ENCODE results near the gene CELA2B. TPM values are rescaled to one million over a fixed set of nuclear protein-coding genes. Genes with fewer than 3 reads are reported as not detected.
"Not testable (repeated sequence)": the region's sequence is repeated elsewhere in the genome, so short reads cannot be mapped to it uniquely, and the experiment has no call there.

Gene CELA2B
- total RNA-seq, 4 donors from 2014 or later = not detected

DNA sequence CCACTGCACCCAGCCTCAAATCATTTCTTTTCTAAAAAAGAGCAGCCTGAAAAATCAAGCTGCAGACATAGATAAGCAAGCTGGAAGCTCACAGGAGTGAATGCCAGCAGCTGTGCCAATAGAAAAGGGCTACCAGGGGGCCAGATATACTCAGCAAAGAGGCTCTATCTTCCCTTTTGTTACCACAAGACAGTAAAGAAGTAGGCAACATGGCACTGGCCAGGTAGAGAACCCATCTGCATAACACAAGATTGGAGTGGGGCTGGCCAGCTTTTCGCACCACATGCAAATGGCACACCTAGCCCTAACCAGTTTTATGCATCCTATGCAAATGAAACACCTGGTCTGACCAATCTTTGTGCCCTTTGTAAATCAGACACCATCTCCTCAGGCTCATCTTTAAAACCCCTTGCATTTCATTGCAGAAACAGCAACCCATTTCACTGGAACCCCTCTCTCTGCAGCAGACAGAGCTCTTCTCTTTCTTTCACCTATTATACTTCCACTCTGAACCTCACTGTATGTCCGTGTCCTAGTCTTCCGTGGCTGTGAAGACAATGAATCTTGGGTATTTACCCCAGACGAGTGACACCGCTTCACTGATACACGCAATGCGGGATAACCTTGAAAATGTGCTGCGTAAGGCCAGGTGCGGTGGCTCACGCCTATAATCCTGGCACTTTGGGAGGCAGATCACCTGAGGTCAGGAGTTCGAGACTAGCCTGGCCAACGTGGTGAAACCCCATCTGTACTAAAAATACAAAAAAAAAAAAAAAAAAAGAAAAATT lies 33.0 kb downstream of the CELA2B start:
- no peak for TF ChIP-seq EP300 (IDR thresholded peaks at IDR 0.05)
- no peak for TF ChIP-seq POLR2AphosphoS5 (IDR thresholded peaks at IDR 0.05)
- no peak for TF ChIP-seq CTCF (IDR thresholded peaks at IDR 0.05)
- no peak for TF ChIP-seq POLR2A (IDR thresholded peaks at IDR 0.05; ENCODE audit: low read depth)
- H3K4me1 ChIP-seq = peaks cover 0 to 7% (median 2%) of the 10 kb centered on the region in 4 donors
- peaks cover 20 to 59% (median 46%) of the 10 kb centered on the region in 4 donors for H3K36me3 ChIP-seq
- no peak overlapping the region for H3K27ac ChIP-seq (replicated peaks in 1 of 4)
- H3K27me3 ChIP-seq = no peaks in the 10 kb centered on the region
- no peak for DNase-seq (ENCODE audit: extremely low spot score)
- 93% methylated on average over 12 of the region's 12 CpGs for WGBS
- intact Hi-C loops (cut with DNase I) = no loop called here
- H3K4me3 ChIP-seq = no peak overlapping the region
- no peaks in the 10 kb centered on the region for H3K9me3 ChIP-seq

GRCh38 chr1:15509586-15509985 lies 33.7 kb downstream of the CELA2B start:
- WGBS = 75% methylated on average over 7 of the region's 7 CpGs
- no peak overlapping the region for H3K4me3 ChIP-seq
- intact Hi-C loops (cut with DNase I) = no loop called here
- H3K27ac ChIP-seq (replicated peaks in 1 of 4) = no peak overlapping the region
- H3K9me3 ChIP-seq = no peaks in the 10 kb centered on the region
- H3K27me3 ChIP-seq = no peaks in the 10 kb centered on the region
- DNase-seq (ENCODE audit: extremely low spot score) = no peak
- H3K4me1 ChIP-seq = peaks cover 0 to 7% (median 2%) of the 10 kb centered on the region in 4 donors
- TF ChIP-seq POLR2AphosphoS5 (IDR thresholded peaks at IDR 0.05) (no peak), CTCF (IDR thresholded peaks at IDR 0.05) (no peak), POLR2A (IDR thresholded peaks at IDR 0.05; ENCODE audit: low read depth) (no peak)
- H3K36me3 ChIP-seq = peaks cover 13 to 58% (median 39%) of the 10 kb centered on the region in 4 donors

DNA sequence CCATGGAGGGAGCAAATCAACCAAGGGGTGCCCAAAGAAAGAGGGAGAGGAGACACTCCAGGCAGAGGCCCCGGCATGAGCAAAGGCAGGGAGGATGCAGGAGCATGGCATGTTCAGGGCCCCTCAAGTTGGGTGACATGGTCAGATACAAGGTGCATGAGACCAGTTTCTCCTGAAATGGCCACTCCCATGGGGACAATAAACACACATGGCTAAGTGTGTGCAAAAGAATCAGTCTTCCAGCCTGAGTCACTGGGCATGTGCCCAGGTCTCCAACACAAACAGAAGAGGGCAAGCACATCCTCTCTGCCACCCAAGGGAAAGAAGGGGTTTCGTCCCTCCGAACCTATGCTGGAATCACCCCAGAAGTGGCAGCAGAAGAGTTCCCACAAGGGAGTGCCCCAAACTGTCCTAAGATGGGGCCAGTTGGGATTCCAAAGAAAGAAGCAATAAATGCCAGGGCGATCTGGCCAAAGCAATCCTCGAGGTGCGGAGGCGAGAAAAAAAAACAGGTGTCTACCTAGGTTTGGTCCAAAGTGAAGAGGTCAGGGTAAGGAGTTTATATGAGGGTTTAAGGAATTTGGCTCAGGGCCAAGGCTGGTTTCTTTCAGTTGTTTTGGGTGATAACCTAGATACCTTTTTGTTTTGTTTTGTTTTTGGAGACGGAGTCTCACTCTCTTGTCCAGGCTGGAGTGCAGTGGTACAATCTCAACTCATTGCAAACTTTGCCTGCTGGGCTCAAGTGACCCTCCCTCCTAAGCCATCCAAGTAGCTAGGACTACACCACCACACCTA lies 34.9 kb downstream of the CELA2B start:
- peaks cover 0 to 10% (median 2%) of the 10 kb centered on the region in 4 donors for H3K4me1 ChIP-seq
- TF ChIP-seq POLR2AphosphoS5 (IDR thresholded peaks at IDR 0.05) (no peak), CTCF (IDR thresholded peaks at IDR 0.05) (no peak)
- no peak overlapping the region for H3K4me3 ChIP-seq
- intact Hi-C loops (cut with DNase I) = no loop called here
- H3K27me3 ChIP-seq = no peaks in the 10 kb centered on the region
- H3K36me3 ChIP-seq = peaks cover 8 to 46% (median 28%) of the 10 kb centered on the region in 4 donors
- 90% methylated on average over 8 of the region's 8 CpGs for WGBS
- DNase-seq (ENCODE audit: extremely low spot score) = no peak
- H3K27ac ChIP-seq (replicated peaks in 1 of 4) = no peak overlapping the region
- H3K9me3 ChIP-seq = no peaks in the 10 kb centered on the region

DNA sequence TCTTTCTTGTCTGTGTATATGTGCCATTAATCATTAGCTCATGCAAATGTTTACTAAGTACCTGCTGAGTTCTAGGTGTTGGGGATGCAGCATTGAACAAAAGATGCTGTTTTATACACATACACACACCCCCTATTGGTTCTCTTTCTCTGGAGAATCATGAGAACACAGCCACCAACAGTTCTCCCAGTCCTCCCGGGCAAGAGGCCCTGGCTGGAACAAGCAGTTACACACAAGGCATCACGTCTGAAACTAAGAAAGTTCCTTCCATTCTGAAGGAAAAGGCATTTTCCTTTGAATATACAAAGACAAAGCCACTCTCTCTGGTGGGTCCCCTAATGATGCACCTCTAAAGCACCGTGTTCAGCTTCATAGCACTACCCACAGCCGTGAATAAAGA lies 37.3 kb downstream of the CELA2B start:
- 92% methylated on average over 4 of the region's 4 CpGs for WGBS
- DNase-seq (ENCODE audit: extremely low spot score) = no peak
- intact Hi-C loops (cut with DNase I) = no loop called here

GRCh38 chr1:15513919-15514318 lies 38.0 kb downstream of the CELA2B start:
- no peak overlapping the region for H3K4me3 ChIP-seq
- TF ChIP-seq POLR2AphosphoS5 (IDR thresholded peaks at IDR 0.05) (no peak), POLR2A (IDR thresholded peaks at IDR 0.05; ENCODE audit: low read depth) (no peak), EP300 (IDR thresholded peaks at IDR 0.05) (no peak), CTCF (IDR thresholded peaks at IDR 0.05) (no peak)
- DNase-seq (ENCODE audit: extremely low spot score) = no peak
- 92% methylated on average over 3 of the region's 3 CpGs for WGBS
- H3K4me1 ChIP-seq = peaks cover 0 to 4% (median 1%) of the 10 kb centered on the region in 4 donors
- no peak overlapping the region for H3K27ac ChIP-seq (replicated peaks in 1 of 4)
- intact Hi-C loops (cut with DNase I) = no loop called here
- H3K9me3 ChIP-seq = no peaks in the 10 kb centered on the region
- peaks cover 6 to 51% (median 31%) of the 10 kb centered on the region in 4 donors for H3K36me3 ChIP-seq
- H3K27me3 ChIP-seq = no peaks in the 10 kb centered on the region

More for the DNA sequence above, 37.3 kb downstream of the CELA2B start:
- Histone ChIP-seq H3K27me3 (no peaks in the 10 kb centered on the region), H3K9me3 (no peaks in the 10 kb centered on the region), H3K4me3 (no peak overlapping the region), H3K36me3 (peaks cover 6 to 51% (median 31%) of the 10 kb centered on the region in 4 donors), H3K27ac (replicated peaks in 1 of 4) (no peak overlapping the region), H3K4me1 (peaks cover 0 to 4% (median 1%) of the 10 kb centered on the region in 4 donors)
- TF ChIP-seq POLR2A (IDR thresholded peaks at IDR 0.05; ENCODE audit: low read depth) (no peak), POLR2AphosphoS5 (IDR thresholded peaks at IDR 0.05) (no peak)

DNA sequence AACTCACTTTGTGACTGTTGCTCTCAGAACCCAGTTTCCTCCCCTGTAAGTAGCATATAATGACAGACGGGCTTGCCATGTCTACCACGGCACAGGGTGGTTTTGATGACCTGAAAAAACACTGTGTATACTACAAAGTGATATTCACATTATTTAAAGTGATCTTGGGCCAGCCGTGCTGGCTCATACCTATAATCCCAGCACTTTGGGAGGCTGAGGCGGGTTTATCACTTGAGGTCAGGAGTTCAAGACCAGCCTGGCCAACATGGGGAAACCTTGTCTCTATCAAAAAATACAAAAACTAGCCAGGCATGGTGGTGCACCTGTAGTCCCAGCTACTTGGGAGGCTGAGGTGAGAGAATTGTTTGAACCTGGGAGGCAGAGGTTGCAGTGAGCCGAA lies 38.7 kb downstream of the CELA2B start:
- WGBS = 100% methylated on average over 3 of the region's 5 CpGs
- H3K4me1 ChIP-seq; intact Hi-C loops (cut with DNase I); H3K4me3 ChIP-seq; H3K27me3 ChIP-seq; DNase-seq (ENCODE audit: extremely low spot score); H3K9me3 ChIP-seq; H3K27ac ChIP-seq (replicated peaks in 1 of 4): not testable (repeated sequence)
- H3K36me3 ChIP-seq = peaks cover 6 to 51% (median 31%) of the 10 kb centered on the region in 4 donors

Measured in esophagus muscularis mucosa (tissue), 4 donors.